GM19438 (cell line): ENCODE results near the gene SCFD1.

ENCODE experiments used
- ATAC-seq: cut with Tn5 transposase; IDR thresholded peaks from one replicate; pipeline ENCODE4 v1.9.1; 2021; ENCODE audit warnings: low read depth; ENCODE audit not compliant: unreplicated experiment

SCFD1 gene

GRCh38 chr14:30751646-30752416, 129.7 kb downstream of the SCFD1 start:
- no peak for ATAC-seq

- ATAC-seq: no peak
Measured at GRCh38 chr14:30753452-30753851, 131.3 kb downstream of the SCFD1 start.

GRCh38 chr14:30754778-30755177, 132.7 kb downstream of the SCFD1 start:
- no peak for ATAC-seq

GRCh38 chr14:30756594-30756993, 134.5 kb downstream of the SCFD1 start:
- ATAC-seq: no peak

- no peak for ATAC-seq
Measured at GRCh38 chr14:30757082-30757481, 135.0 kb downstream of the SCFD1 start.

- no peak for ATAC-seq
Measured at GRCh38 chr14:30759172-30760125, 137.3 kb downstream of the SCFD1 start.

GRCh38 chr14:30763891-30764290, 141.8 kb downstream of the SCFD1 start:
- no peak for ATAC-seq

- no peak for ATAC-seq
Measured at GRCh38 chr14:30767624-30768023, 145.5 kb downstream of the SCFD1 start.

- ATAC-seq: no peak
Measured at GRCh38 chr14:30768791-30769190, 146.7 kb downstream of the SCFD1 start.

GRCh38 chr14:30770376-30770775, 148.3 kb downstream of the SCFD1 start:
- no peak for ATAC-seq

GRCh38 chr14:30771595-30771994, 149.5 kb downstream of the SCFD1 start:
- no peak for ATAC-seq

- ATAC-seq: no peak
Measured at GRCh38 chr14:30779210-30779609, 157.1 kb downstream of the SCFD1 start.
